Astrocyte (in vitro differentiated cells and primary cell): Measurements from ENCODE around the gene ANO7.

Experiments used
- EZH2 ChIP-seq: IDR thresholded peaks from 2 replicates; pipeline ENCODE4 v1.6.1; 2012; ENCODE audit warnings: mild to moderate bottlenecking, low read length, inconsistent platforms; ENCODE audit not compliant: insufficient read depth
- TF ChIP-seq, protein P1 (sequence below): IDR thresholded peaks from 2 replicates; pipeline ENCODE4 v1.5.1; 2011; ENCODE audit warnings: low read depth, mild to moderate bottlenecking, inconsistent platforms, low read length, moderate library complexity; ENCODE audit not compliant: insufficient read depth

DNA sequence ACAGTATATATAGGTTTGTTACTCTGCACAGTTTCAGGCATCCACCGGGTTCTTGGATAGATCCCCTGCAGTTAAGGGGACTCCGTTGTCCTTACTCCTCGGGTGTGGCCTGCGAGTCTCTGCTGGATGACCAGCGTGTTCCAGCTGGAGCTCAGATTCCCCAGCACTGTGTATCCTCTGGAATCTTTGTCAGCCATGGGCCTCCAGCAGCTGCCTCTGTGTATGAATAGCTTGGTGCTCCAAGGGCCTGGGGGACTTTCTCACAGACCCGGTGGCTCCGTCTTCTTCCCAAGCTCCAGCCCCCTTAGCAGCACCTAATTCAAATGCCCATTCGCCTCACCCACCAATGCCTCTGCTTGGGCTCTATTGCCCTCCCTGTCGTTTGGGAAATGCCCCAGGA lies 6.3 kb downstream of the ANO7 start:
- TF ChIP-seq, protein P1, sequence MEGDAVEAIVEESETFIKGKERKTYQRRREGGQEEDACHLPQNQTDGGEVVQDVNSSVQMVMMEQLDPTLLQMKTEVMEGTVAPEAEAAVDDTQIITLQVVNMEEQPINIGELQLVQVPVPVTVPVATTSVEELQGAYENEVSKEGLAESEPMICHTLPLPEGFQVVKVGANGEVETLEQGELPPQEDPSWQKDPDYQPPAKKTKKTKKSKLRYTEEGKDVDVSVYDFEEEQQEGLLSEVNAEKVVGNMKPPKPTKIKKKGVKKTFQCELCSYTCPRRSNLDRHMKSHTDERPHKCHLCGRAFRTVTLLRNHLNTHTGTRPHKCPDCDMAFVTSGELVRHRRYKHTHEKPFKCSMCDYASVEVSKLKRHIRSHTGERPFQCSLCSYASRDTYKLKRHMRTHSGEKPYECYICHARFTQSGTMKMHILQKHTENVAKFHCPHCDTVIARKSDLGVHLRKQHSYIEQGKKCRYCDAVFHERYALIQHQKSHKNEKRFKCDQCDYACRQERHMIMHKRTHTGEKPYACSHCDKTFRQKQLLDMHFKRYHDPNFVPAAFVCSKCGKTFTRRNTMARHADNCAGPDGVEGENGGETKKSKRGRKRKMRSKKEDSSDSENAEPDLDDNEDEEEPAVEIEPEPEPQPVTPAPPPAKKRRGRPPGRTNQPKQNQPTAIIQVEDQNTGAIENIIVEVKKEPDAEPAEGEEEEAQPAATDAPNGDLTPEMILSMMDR: no peak
- no peak for TF ChIP-seq EZH2
